BLaER1 (cell line): ENCODE measurements around the gene B3GNT3.
"Not testable (repeated sequence)": the region's sequence is repeated elsewhere in the genome, so short reads cannot be mapped to it uniquely, and the experiment has no call there.

Experiments
- H3K27ac ChIP-seq: shearing (Covaris generic); formaldehyde crosslinking; 2 replicates; pipeline ENCODE4 v1.8.1; 2022
- H3K27me3 ChIP-seq: shearing (Covaris generic); formaldehyde crosslinking; 2 replicates; pipeline ENCODE4 v1.8.1; 2022
- H3K36me3 ChIP-seq: shearing (Covaris generic); formaldehyde crosslinking; 2 replicates; pipeline ENCODE4 v1.8.1; 2022
- H3K4me1 ChIP-seq: shearing (Covaris generic); formaldehyde crosslinking; 2 replicates; pipeline ENCODE4 v1.8.1; 2022
- H3K4me2 ChIP-seq: shearing (Covaris generic); formaldehyde crosslinking; 2 replicates; pipeline ENCODE4 v1.8.1; 2022
- H3K4me3 ChIP-seq: shearing (Covaris generic); formaldehyde crosslinking; 2 replicates; pipeline ENCODE4 v1.8.1; 2022
- H3K9ac ChIP-seq: shearing (Covaris generic); formaldehyde crosslinking; 2 replicates; pipeline ENCODE4 v1.8.1; 2022
- H3K9me3 ChIP-seq: shearing (Covaris generic); formaldehyde crosslinking; 2 replicates; pipeline ENCODE4 v1.8.1; 2022
- H4K20me1 ChIP-seq: shearing (Covaris generic); formaldehyde crosslinking; 2 replicates; pipeline ENCODE4 v1.8.1; 2022
- Cebpa-rat ChIP-seq: shearing (Covaris generic); IDR thresholded peaks from 2 replicates; pipeline ENCODE4 v1.8.1; 2022

The B3GNT3 gene

GRCh38 chr19:17796013-17796837, 1.3 kb downstream of the B3GNT3 start:
- peaks cover 34% of the 10 kb centered on the region for H3K27me3 ChIP-seq
- H3K36me3 ChIP-seq: no peaks in the 10 kb centered on the region
- H4K20me1 ChIP-seq: no peaks in the 10 kb centered on the region
- no peak overlapping the region for H3K27ac ChIP-seq
- no peaks in the 10 kb centered on the region for H3K9me3 ChIP-seq
- no peak for TF ChIP-seq Cebpa-rat
- H3K9ac ChIP-seq: no peak overlapping the region
- peaks cover 17% of the 10 kb centered on the region for H3K4me1 ChIP-seq
- H3K4me2 ChIP-seq: no peak overlapping the region
- no peak overlapping the region for H3K4me3 ChIP-seq

DNA sequence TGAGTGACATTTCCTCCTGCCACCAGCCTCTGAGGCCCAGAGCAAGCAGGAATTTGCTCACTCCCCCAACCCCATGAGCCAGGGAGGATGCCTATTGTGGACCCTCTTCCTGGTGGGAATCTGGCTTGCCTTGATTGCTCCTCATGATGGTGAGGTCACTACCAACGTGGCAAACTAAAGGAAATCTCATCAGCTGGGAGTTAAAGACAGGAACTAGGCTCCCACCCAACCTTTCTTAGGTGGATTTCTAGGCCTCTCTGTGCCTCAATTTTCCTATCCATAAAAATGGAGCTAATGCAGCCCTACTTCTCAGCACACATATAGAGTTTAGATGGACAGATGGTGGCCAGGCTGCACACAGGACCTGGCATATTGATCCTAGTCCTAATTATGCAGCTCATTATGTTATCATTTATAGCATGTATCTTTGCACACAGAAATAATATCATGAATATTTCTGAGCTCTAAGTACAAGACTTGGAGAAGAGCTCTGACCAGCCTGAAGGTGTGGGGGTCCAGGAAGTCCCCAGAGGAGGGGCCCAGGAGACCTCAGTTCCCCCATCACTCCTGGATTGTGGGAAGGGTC, 2.0 kb downstream of the B3GNT3 start:
- no peak for TF ChIP-seq Cebpa-rat
- Histone ChIP-seq H3K4me3 (no peak overlapping the region), H3K9ac (no peak overlapping the region), H3K4me2 (no peak overlapping the region), H3K9me3 (no peaks in the 10 kb centered on the region), H3K36me3 (no peaks in the 10 kb centered on the region), H3K4me1 (peaks cover 10% of the 10 kb centered on the region), H3K27ac (no peak overlapping the region), H4K20me1 (no peaks in the 10 kb centered on the region), H3K27me3 (peaks cover 34% of the 10 kb centered on the region)

DNA sequence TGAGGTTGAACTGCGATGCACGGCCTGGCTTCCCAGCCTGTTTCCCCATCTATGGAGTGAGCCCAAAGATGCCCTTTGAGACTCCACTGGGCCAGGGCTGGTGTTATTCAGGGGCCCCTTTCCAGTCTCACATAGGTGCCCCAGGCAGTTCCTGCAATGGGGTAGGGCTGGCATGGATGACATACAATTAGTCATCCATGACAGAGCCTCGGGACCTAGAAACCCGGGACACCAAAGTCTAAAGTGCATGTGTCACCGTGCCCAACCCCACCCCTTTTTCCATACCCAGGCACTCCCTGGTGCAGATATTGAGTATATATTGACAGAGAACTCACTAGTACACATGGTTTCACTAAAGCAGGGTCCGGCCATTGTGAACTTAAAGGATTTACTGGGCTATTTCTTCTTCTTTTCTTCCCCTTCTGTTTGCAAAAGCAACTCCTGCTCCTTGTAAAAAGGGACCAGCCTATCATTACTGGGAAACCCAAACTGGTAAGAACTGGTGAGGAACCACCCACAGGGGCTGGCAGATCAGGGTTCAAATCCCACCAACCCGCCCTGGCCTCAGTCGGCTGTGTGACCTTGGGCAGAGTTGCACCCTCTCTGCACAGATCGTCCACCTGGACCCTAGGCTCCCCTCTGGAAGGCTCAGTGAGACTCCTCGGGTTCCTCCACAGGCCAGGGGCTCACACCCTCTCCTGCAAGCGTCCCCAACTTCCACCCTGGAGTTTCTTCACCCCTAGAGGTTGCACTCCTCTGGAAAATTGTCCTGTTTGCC, 2.7 kb downstream of the B3GNT3 start:
- Histone ChIP-seq H3K9ac (no peak overlapping the region), H3K27ac (no peak overlapping the region), H3K36me3 (no peaks in the 10 kb centered on the region), H4K20me1 (no peaks in the 10 kb centered on the region), H3K4me3 (no peak overlapping the region), H3K4me2 (no peak overlapping the region), H3K27me3 (peaks cover 34% of the 10 kb centered on the region), H3K4me1 (peaks cover 8% of the 10 kb centered on the region), H3K9me3 (no peaks in the 10 kb centered on the region)
- no peak for TF ChIP-seq Cebpa-rat

DNA sequence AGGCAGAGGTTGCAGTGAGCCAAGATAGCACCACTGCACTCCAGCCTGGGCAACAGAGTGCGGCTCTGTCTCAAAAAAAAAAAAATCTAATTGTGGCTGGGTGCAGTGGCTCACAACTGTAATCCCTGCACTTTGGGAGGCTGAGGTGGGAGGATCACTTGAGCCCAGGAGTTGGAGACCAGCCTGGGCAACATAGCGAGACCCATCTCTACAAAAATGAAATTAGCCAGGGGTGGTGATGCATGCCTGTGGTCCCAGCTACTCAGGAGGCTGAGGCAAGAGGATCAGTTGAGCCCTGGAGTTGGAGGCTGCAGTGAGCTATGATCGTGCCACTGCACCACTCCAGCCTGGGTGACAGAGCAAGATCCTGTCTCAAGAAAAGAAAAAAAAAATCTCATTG, 3.7 kb downstream of the B3GNT3 start:
- H3K27ac ChIP-seq, H4K20me1 ChIP-seq, H3K4me2 ChIP-seq, H3K9ac ChIP-seq, H3K9me3 ChIP-seq, H3K4me3 ChIP-seq, H3K36me3 ChIP-seq: not testable (repeated sequence)
- Histone ChIP-seq H3K27me3 (peaks cover 31% of the 10 kb centered on the region), H3K4me1 (peaks cover 14% of the 10 kb centered on the region)

GRCh38 chr19:17802137-17802858, 7.4 kb downstream of the B3GNT3 start:
- Histone ChIP-seq H3K4me3 (no peak overlapping the region), H4K20me1 (no peaks in the 10 kb centered on the region), H3K9me3 (no peaks in the 10 kb centered on the region), H3K36me3 (no peaks in the 10 kb centered on the region), H3K27ac (no peak overlapping the region), H3K4me1 (peaks cover 17% of the 10 kb centered on the region), H3K9ac (no peak overlapping the region), H3K27me3 (no peaks in the 10 kb centered on the region), H3K4me2 (no peak overlapping the region)
- no peak for TF ChIP-seq Cebpa-rat

DNA sequence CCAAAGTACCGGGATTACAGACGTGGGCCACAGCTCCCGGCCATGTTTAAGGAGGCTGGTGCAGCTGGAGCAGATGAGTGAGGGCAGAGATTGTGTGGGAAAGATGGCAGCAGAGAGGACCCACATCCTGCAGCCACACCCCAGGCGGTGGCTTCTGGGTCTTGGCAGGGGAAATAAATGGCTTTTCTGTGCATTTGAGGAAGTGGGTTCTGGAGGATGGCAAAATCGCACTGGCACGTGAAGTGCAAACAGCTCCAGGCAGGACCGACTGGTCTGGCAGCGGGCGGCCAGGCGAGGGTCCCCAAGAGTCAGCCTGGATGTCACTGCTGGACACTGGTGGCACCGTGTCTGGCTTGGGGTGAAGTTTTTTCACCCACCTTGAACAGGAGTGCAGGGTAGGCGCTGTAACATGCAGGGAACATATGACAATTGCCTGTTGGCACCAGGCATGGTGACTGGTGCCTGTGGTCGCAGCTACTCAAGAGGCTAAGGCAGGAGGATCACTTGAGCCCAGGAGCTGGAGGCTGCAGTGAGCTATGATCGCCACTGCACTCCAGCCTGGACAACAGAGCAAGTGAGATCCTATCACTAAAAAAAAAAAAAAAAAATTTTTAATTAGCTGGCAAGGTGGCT, 8.4 kb downstream of the B3GNT3 start:
- Histone ChIP-seq H3K9ac (no peak overlapping the region), H3K4me1 (peaks cover 17% of the 10 kb centered on the region), H3K27ac (no peak overlapping the region), H3K4me3 (no peak overlapping the region), H3K9me3 (no peaks in the 10 kb centered on the region), H3K36me3 (no peaks in the 10 kb centered on the region), H3K4me2 (peak overlapping the region; percentile 42), H3K27me3 (peaks cover 5% of the 10 kb centered on the region; the same call in 1 of the 2 replicates), H4K20me1 (no peaks in the 10 kb centered on the region)
- no peak for TF ChIP-seq Cebpa-rat

DNA sequence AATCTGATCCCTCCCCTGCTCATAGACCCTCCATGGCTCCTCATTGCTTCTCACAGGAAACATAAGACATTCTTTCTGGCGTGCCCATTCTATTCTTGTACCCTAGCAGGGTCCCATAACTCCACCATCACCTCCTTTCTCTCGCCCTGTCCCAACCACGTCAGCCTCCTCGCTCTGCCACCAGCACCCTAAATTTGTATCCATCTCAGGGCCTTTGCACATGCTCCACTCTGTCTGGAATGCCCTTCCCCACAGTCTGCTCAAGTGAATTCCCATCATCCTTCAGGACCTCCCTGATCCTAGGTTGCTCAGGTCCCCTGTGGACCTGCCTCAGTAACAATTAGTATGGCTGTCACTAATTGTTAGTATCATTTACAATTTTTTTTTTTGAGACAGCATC, 10.5 kb downstream of the B3GNT3 start:
- Histone ChIP-seq H3K9me3 (no peaks in the 10 kb centered on the region), H3K4me3 (no peak overlapping the region), H4K20me1 (no peaks in the 10 kb centered on the region), H3K36me3 (no peaks in the 10 kb centered on the region), H3K27ac (no peak overlapping the region), H3K9ac (no peak overlapping the region), H3K4me1 (peaks cover 17% of the 10 kb centered on the region), H3K4me2 (no peak overlapping the region), H3K27me3 (peaks cover 8% of the 10 kb centered on the region; the same call in 1 of the 2 replicates)
- no peak for TF ChIP-seq Cebpa-rat

DNA sequence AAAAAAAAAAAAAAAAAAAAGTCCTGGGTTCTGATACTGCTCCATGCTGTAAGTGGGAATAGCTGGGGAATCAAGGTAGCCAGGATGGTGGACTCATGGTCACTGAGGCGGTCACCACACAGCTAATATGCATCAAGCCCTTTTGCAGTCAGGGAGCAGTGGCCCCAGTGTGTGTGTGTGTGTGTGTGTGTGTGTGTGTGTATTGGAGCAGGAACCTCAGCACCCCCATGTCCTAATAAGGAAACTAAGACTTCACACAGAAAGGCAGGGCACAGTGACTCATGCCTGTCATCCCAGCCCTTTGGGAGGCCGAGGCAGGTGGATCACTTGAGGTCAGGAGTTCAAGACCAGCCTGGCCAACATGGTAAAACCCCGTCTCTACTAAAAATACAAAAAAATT, 12.0 kb downstream of the B3GNT3 start:
- no peak for TF ChIP-seq Cebpa-rat
- Histone ChIP-seq H4K20me1 (no peaks in the 10 kb centered on the region), H3K27ac (no peak overlapping the region), H3K4me3 (no peak overlapping the region), H3K27me3 (peaks cover 8% of the 10 kb centered on the region; the same call in 1 of the 2 replicates), H3K4me1 (peaks cover 17% of the 10 kb centered on the region), H3K4me2 (no peak overlapping the region), H3K9me3 (no peaks in the 10 kb centered on the region), H3K9ac (no peak overlapping the region), H3K36me3 (no peaks in the 10 kb centered on the region)

DNA sequence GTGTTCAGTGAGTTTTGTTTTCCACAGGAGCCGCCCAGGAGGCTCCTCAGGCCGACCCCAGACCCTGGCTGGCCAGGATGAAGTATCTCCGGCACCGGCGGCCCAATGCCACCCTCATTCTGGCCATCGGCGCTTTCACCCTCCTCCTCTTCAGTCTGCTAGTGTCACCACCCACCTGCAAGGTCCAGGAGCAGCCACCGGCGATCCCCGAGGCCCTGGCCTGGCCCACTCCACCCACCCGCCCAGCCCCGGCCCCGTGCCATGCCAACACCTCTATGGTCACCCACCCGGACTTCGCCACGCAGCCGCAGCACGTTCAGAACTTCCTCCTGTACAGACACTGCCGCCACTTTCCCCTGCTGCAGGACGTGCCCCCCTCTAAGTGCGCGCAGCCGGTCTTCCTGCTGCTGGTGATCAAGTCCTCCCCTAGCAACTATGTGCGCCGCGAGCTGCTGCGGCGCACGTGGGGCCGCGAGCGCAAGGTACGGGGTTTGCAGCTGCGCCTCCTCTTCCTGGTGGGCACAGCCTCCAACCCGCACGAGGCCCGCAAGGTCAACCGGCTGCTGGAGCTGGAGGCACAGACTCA, 12.9 kb downstream of the B3GNT3 start:
- no peak for TF ChIP-seq Cebpa-rat
- H4K20me1 ChIP-seq: no peaks in the 10 kb centered on the region
- no peaks in the 10 kb centered on the region for H3K36me3 ChIP-seq
- H3K9ac ChIP-seq: no peak overlapping the region
- H3K4me1 ChIP-seq: peaks cover 17% of the 10 kb centered on the region
- no peak overlapping the region for H3K4me2 ChIP-seq
- H3K4me3 ChIP-seq: no peak overlapping the region
- H3K27me3 ChIP-seq: peaks cover 8% of the 10 kb centered on the region; the same call in 1 of the 2 replicates
- H3K9me3 ChIP-seq: no peaks in the 10 kb centered on the region
- H3K27ac ChIP-seq: no peak overlapping the region
